ENCODE measurements around the gene OOSP3.

- no peak for TF ChIP-seq EZH2 (IDR thresholded peaks at IDR 0.05; ENCODE audit: borderline replicate concordance, low read length)
- TF ChIP-seq CTCF (conservative IDR thresholded peaks at IDR 0.05 in 1 of 2, IDR thresholded peaks at IDR 0.05 in 1 of 2; ENCODE audit: extremely low read depth in 1 of 2, insufficient read depth in 1 of 2, low read depth in 1 of 2, low read length in 2 of 2): no peak
Observed at GRCh38 chr11:59938132-59938531, 59.5 kb downstream of the OOSP3 start, which contains the start of gene OOSP1.

All from mammary epithelial cell (primary cell).